Coronary artery (tissue), 2 donors: Measurements from ENCODE around the gene FHAD1.

ENCODE experiments used
- DNase-seq: peaks from one replicate; pipeline ENCODE4 v3.0.0-alpha.2; 2017; ENCODE audit warnings: low spot score
- H3K27ac ChIP-seq, 2 donors: fragments of 200-600 bp; sonication (generic); one replicate each; pipeline ENCODE4 v1.5.1; 2016 to 2019
- H3K4me3 ChIP-seq: fragments of 200-600 bp; sonication (generic); 2 replicates; pipeline ENCODE4 v1.5.1; 2016; ENCODE audit warnings: mild to moderate bottlenecking, moderate library complexity
- TF ChIP-seq, protein P1 (sequence below): fragments of 200-600 bp; sonication (generic); IDR thresholded peaks from one replicate; pipeline ENCODE4 v1.5.1; 2019; ENCODE audit warnings: antibody characterized with exemption

The FHAD1 gene

GRCh38 chr1:15350151-15350550 is 103.1 kb downstream of the FHAD1 start:
- H3K4me3 ChIP-seq = no peak overlapping the region
- no peak for DNase-seq
- TF ChIP-seq, protein P1, sequence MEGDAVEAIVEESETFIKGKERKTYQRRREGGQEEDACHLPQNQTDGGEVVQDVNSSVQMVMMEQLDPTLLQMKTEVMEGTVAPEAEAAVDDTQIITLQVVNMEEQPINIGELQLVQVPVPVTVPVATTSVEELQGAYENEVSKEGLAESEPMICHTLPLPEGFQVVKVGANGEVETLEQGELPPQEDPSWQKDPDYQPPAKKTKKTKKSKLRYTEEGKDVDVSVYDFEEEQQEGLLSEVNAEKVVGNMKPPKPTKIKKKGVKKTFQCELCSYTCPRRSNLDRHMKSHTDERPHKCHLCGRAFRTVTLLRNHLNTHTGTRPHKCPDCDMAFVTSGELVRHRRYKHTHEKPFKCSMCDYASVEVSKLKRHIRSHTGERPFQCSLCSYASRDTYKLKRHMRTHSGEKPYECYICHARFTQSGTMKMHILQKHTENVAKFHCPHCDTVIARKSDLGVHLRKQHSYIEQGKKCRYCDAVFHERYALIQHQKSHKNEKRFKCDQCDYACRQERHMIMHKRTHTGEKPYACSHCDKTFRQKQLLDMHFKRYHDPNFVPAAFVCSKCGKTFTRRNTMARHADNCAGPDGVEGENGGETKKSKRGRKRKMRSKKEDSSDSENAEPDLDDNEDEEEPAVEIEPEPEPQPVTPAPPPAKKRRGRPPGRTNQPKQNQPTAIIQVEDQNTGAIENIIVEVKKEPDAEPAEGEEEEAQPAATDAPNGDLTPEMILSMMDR = no peak
- H3K27ac ChIP-seq = no peak overlapping the region

DNA sequence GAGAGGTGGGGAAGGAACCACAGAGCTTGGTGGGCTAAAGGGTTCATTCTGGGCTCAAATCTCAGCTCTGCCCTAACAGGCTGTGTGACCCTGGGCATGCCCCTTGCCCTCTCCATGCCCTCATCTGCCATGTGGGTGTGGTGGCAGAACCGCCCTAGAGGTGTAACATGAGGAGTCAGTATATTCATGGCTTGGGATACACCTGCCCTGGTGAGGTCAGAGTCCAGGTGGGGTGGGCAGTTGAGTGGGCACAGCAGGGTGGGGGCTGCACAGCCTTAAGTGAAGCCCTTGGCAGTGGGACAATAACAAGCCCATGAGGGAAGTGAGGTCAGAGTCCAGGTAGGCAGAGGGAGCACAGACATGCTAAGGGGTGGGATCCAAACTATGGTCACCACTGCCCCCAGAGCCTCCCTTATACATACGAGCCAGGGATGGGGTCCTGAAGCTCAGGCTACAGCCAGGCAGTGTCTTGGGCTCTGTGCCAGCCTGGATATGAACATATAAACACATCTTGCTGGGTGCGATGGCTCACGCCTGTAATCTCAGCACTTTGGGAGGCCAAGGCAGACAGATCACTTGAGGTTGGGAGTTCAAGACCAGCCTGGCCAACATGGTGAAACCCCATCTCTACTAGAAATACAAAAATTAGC is 103.7 kb downstream of the FHAD1 start:
- Histone ChIP-seq H3K4me3 (no peak overlapping the region), H3K27ac (no peak overlapping the region)
- TF ChIP-seq, protein P1 = no peak
- no peak for DNase-seq

DNA sequence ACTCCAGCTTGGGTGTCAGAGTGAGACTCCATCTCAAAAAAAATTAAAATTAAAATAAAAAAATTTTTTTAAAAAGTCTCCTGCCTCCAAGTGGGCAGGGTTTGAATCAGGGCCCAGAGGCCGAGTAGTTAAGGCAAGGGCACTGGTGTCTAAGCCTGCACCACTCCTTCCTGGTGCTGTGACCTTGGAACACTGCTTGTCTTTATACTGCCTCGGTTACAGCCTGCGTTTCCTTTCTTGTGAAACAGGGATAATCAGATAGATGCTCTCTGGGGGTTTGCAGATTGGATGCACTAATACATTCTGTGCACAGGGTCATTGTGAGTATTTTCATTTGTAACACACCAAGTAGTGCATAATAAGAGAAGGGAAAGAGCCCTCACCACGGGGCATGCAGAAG is 104.3 kb downstream of the FHAD1 start:
- H3K27ac ChIP-seq = no peak overlapping the region
- H3K4me3 ChIP-seq = no peak overlapping the region
- DNase-seq = no peak
- TF ChIP-seq, protein P1 = no peak

DNA sequence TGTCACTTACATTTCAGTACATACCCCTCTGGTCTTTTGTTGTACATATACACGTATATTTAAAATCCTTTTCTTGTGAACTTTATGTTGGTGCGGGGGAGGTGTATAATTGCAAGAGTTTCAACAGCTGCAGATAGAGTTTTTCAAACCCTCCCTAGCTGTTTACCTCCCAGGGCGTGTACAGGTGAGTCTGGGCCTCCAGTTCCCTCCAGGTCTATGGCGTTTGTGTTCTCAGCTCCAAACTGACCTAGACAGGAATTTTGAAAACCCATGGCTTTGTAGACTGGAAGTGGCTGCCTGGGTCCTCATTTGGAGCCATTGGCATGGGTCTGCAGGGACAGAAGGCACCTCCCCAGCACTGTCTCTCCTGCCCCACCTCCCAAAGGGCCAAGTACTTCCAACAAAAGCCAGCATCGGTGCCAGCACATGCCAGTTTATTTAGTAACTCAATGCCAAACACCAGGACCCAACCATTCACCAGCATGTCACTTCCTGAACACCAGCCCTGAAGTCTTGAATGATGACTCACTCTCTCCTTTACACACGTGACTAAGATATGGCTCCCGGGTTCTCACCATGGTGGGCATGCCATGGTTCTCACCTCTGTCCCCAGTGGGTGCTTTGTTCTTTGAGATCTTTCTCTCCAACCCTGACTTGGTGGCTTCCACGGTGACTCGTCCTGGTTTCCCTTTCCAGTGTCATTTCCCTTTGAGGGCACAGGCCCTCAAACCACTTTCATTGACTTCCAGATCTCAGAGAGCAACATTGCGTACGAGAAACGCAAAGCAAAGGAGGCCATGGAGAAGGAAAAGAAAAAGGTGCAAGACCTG is 105.3 kb downstream of the FHAD1 start:
- TF ChIP-seq, protein P1 = no peak
- Histone ChIP-seq H3K4me3 (no peak overlapping the region), H3K27ac (no peak overlapping the region)
- DNase-seq = no peak

DNA sequence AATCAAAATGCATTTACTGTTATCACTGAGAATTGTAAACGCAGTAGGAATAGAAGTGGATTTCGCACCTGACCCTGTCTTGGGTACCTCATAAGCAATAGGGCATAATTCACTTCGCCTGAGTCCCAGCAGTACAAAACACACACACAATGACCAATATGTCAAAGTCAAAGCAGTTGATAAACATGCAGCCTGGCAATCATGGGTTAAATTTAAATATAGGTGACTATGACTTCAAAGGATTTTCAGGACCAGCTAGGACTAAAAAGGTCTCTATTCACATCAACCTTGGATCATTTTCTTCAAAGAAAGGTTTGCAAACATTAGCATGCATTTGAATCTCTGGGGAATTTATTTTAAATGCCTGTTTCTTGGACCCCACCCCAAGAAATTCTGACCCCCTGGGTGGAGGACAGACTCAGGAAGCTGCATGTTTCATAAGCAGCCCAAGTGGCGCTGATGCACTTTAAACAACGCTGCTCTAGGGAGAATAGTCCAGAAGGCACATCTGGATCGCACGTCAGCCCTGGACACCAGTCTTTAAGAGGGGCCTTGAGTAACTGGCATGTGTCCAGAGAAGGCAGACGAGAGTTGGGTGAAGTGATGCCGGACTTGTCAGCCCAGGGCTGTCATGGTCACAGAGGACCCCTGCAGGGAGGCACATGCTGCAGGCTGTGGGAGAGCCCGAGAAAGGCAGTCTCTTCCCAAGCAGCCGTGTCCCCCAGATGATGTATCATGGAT is 107.0 kb downstream of the FHAD1 start:
- H3K4me3 ChIP-seq = no peak overlapping the region
- H3K27ac ChIP-seq = no peak overlapping the region
- no peak for DNase-seq
- TF ChIP-seq, protein P1 = no peak

- no peak overlapping the region for H3K4me3 ChIP-seq
- no peak for DNase-seq
- no peak overlapping the region for H3K27ac ChIP-seq
- TF ChIP-seq, protein P1 = no peak
These were observed 107.5 kb downstream of the FHAD1 start for GRCh38 chr1:15354580-15354965.
